HepG2 (cell line): ENCODE data around the gene COMMD7. TPM values are rescaled to one million over a fixed set of nuclear protein-coding genes. Genes with fewer than 3 reads are reported as not detected.

Experiments used
- CCDC6 ChIP-seq: sonication (generic); formaldehyde crosslinking; IDR thresholded peaks from 2 replicates; pipeline ENCODE4 v1.8.1; 2022; ENCODE audit warnings: mild to moderate bottlenecking, missing genetic modification reagents, moderate library complexity
- CEBPB ChIP-seq: IDR thresholded peaks from 2 replicates; pipeline ENCODE4 v1.6.1; 2011; ENCODE audit warnings: low read depth, low read length, improper control_type of control experiment, borderline replicate concordance
- ELF3 ChIP-seq: IDR thresholded peaks from 2 replicates; pipeline ENCODE4 v1.6.1; 2016; ENCODE audit warnings: missing genetic modification reagents, missing compliant biosample characterization
- ESRRA ChIP-seq: sonication (generic); formaldehyde crosslinking; IDR thresholded peaks from 2 replicates; pipeline ENCODE4 v1.5.1; 2020; ENCODE audit warnings: mild to moderate bottlenecking, low read depth, missing genetic modification reagents
- GTF3A ChIP-seq: sonication (generic); formaldehyde crosslinking; conservative IDR thresholded peaks from 2 replicates; pipeline ENCODE4 v1.4.0; 2020; ENCODE audit warnings: mild to moderate bottlenecking, missing genetic modification reagents
- HNRNPL ChIP-seq: fragments of 200-400 bp; formaldehyde crosslinking; IDR thresholded peaks from 2 replicates; pipeline ENCODE4 v1.6.1; 2017; ENCODE audit warnings: mild to moderate bottlenecking, low read depth, low read length
- MXI1 ChIP-seq: IDR thresholded peaks from 3 replicates; pipeline ENCODE4 v1.6.1; 2012; ENCODE audit warnings: low read depth, low read length, inconsistent platforms, borderline replicate concordance
- NFYC ChIP-seq: IDR thresholded peaks from 2 replicates; pipeline ENCODE4 v1.6.1; 2016; ENCODE audit warnings: missing genetic modification reagents, missing compliant biosample characterization
- TBP ChIP-seq: sonication (generic); formaldehyde crosslinking; IDR thresholded peaks from 2 replicates; pipeline ENCODE4 v1.5.0; 2020; ENCODE audit warnings: missing genetic modification reagents
- polyA plus RNA-seq, 8 experiments: library from polyadenylated mRNA; depleted of rRNA in 3 of 8; stranded (reverse) in 7 of 8; unstranded in 1 of 8; fragments of >200 nt; fragmentation: Illumina TruSeq in 4 of 8; extraction: Trizol in 4 of 8; gene quantifications; 2 replicates each; pipeline versions ENCODE4 v1.2.1 to v1.2.3, GENCODE V29; 2011 to 2016; ENCODE audit warnings: low read depth in 4 of 8, missing spikeins in 1 of 8, mixed read lengths in 1 of 8; ENCODE audit not compliant: insufficient read depth in 1 of 8
- total RNA-seq, 5 experiments: library from RNA; depleted of rRNA; stranded (reverse); fragments of >200 nt; fragmentation: Illumina TruSeq; extraction: Trizol; gene quantifications; 2 replicates each; pipeline ENCODE4 v1.2.3, GENCODE V29; 2016; ENCODE audit warnings: low read depth in 1 of 5
- TF ChIP-seq, protein P1 (sequence below): sonication (generic); formaldehyde crosslinking; IDR thresholded peaks from 2 replicates; pipeline ENCODE4 v1.5.0; 2020; ENCODE audit warnings: missing genetic modification reagents
- TF ChIP-seq, protein P2 (sequence below): sonication (generic); formaldehyde crosslinking; IDR thresholded peaks from 2 replicates; pipeline ENCODE4 v1.4.0; 2020; ENCODE audit warnings: mild to moderate bottlenecking, missing genetic modification reagents, borderline replicate concordance
- TF ChIP-seq, protein P3 (sequence below): sonication (generic); formaldehyde crosslinking; IDR thresholded peaks from 2 replicates; pipeline ENCODE4 v1.8.0; 2022; ENCODE audit warnings: missing genetic modification reagents, mild to moderate bottlenecking, inconsistent platforms, borderline replicate concordance
- TF ChIP-seq, protein P4 (sequence below): sonication (generic); formaldehyde crosslinking; IDR thresholded peaks from 2 replicates; pipeline ENCODE4 v1.8.1; 2023; ENCODE audit warnings: missing genetic modification reagents, mild to moderate bottlenecking, borderline replicate concordance
- TF ChIP-seq, protein P5 (sequence below): sonication (generic); formaldehyde crosslinking; IDR thresholded peaks from 2 replicates; pipeline ENCODE4 v1.4.0; 2020; ENCODE audit warnings: missing genetic modification reagents, borderline replicate concordance
- TF ChIP-seq, protein P6 (sequence below): sonication (generic); formaldehyde crosslinking; IDR thresholded peaks from 2 replicates; pipeline ENCODE4 v1.8.0; 2022; ENCODE audit warnings: low read depth, missing genetic modification reagents

COMMD7 gene
- total and polyA plus RNA-seq, 2 of the 13 experiments (the other 11 are each of a cell fraction or from before 2014, with no cell fraction given), result 42.1 to 53.3 TPM

DNA sequence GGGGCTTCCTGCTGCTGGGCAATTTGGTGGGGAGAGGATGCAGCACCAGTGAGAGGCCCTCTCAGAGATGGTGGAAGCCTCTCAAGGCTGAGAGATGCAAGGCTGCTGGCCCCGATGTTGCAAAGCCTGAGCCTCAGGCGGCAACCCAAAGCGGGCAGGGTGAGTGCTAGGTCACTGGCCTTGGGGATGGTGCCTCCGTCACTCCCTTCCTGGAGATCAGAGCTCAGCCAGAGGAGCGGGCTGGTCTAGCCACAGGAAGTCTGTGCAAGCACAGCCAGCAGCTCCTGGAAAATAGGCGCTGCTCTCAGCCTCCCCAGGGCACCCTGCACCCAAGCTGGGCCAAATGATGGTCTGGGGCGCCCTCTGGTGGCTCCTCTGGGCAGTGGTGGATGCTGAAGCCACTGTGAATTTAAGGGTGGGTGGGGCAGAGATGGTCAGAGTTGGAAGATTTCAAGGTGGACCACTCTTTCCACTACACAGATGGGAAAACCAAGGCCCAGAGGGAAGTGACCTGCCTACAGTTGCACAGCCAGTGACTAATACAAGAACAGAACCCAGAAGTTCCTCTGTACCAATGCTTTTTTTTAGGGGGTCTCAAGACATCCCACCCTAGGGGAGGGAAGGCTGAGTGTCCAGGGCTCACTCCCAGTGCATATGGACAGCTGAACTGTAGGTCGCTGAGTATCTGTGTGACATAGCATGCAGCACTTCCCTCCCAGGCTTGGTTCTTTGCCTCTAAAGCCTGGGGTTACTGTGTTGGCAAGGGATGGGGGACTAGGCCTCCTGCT is 90.3 kb downstream of the COMMD7 start (continued):
- TF ChIP-seq, protein P1, sequence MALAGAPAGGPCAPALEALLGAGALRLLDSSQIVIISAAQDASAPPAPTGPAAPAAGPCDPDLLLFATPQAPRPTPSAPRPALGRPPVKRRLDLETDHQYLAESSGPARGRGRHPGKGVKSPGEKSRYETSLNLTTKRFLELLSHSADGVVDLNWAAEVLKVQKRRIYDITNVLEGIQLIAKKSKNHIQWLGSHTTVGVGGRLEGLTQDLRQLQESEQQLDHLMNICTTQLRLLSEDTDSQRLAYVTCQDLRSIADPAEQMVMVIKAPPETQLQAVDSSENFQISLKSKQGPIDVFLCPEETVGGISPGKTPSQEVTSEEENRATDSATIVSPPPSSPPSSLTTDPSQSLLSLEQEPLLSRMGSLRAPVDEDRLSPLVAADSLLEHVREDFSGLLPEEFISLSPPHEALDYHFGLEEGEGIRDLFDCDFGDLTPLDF (CRISPR knock-in tag), result no peak; the same call in 1 of the 2 replicates
- TF ChIP-seq CEBPB (peak; percentile 65; the same call in 1 of the 2 replicates), HNRNPL (0 out of 2 replicates have a peak, but pooled peaks have one; percentile 64), ESRRA (CRISPR knock-in tag) (peak; percentile 84; the same call in 1 of the 2 replicates), MXI1 (peak; percentile 71; the same call in 2 of the 3 replicates), GTF3A (CRISPR knock-in tag) (0 out of 2 replicates have a peak, but pooled peaks have one; percentile 61), TBP (0 out of 2 replicates have a peak, but pooled peaks have one; percentile 37), CCDC6 (CRISPR knock-in tag) (peak; percentile 39; the same call in 1 of the 2 replicates), NFYC (CRISPR knock-in tag) (no peak), ELF3 (CRISPR knock-in tag) (peak; percentile 97)
- TF ChIP-seq, protein P2, sequence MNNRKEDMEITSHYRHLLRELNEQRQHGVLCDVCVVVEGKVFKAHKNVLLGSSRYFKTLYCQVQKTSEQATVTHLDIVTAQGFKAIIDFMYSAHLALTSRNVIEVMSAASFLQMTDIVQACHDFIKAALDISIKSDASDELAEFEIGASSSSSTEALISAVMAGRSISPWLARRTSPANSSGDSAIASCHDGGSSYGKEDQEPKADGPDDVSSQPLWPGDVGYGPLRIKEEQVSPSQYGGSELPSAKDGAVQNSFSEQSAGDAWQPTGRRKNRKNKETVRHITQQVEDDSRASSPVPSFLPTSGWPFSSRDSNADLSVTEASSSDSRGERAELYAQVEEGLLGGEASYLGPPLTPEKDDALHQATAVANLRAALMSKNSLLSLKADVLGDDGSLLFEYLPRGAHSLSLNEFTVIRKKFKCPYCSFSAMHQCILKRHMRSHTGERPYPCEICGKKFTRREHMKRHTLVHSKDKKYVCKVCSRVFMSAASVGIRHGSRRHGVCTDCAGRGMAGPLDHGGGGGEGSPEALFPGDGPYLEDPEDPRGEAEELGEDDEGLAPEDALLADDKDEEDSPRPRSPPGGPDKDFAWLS (CRISPR knock-in tag), result no peak
- TF ChIP-seq, protein P3, sequence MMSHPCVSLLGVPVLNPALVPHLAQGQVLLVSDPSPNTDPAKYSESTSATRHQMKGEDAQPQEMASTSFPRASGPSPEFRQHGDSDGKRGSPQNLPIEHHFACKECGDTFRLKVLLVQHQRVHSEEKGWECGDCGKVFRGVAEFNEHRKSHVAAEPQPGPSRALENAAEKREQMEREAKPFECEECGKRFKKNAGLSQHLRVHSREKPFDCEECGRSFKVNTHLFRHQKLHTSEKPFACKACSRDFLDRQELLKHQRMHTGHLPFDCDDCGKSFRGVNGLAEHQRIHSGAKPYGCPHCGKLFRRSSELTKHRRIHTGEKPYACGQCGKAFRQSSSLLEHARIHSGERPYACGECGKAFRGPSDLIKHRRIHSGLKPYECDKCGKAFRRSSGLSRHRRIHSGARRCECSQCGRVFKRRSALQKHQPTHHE (CRISPR knock-in tag), result 0 out of 2 replicates have a peak, but pooled peaks have one; percentile 65
- TF ChIP-seq, protein P4, sequence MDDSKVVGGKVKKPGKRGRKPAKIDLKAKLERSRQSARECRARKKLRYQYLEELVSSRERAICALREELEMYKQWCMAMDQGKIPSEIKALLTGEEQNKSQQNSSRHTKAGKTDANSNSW (CRISPR knock-in tag), result no peak
- TF ChIP-seq, protein P5, sequence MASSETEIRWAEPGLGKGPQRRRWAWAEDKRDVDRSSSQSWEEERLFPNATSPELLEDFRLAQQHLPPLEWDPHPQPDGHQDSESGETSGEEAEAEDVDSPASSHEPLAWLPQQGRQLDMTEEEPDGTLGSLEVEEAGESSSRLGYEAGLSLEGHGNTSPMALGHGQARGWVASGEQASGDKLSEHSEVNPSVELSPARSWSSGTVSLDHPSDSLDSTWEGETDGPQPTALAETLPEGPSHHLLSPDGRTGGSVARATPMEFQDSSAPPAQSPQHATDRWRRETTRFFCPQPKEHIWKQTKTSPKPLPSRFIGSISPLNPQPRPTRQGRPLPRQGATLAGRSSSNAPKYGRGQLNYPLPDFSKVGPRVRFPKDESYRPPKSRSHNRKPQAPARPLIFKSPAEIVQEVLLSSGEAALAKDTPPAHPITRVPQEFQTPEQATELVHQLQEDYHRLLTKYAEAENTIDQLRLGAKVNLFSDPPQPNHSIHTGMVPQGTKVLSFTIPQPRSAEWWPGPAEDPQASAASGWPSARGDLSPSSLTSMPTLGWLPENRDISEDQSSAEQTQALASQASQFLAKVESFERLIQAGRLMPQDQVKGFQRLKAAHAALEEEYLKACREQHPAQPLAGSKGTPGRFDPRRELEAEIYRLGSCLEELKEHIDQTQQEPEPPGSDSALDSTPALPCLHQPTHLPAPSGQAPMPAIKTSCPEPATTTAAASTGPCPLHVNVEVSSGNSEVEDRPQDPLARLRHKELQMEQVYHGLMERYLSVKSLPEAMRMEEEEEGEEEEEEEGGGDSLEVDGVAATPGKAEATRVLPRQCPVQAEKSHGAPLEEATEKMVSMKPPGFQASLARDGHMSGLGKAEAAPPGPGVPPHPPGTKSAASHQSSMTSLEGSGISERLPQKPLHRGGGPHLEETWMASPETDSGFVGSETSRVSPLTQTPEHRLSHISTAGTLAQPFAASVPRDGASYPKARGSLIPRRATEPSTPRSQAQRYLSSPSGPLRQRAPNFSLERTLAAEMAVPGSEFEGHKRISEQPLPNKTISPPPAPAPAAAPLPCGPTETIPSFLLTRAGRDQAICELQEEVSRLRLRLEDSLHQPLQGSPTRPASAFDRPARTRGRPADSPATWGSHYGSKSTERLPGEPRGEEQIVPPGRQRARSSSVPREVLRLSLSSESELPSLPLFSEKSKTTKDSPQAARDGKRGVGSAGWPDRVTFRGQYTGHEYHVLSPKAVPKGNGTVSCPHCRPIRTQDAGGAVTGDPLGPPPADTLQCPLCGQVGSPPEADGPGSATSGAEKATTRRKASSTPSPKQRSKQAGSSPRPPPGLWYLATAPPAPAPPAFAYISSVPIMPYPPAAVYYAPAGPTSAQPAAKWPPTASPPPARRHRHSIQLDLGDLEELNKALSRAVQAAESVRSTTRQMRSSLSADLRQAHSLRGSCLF (CRISPR knock-in tag), result no peak
- TF ChIP-seq, protein P6, sequence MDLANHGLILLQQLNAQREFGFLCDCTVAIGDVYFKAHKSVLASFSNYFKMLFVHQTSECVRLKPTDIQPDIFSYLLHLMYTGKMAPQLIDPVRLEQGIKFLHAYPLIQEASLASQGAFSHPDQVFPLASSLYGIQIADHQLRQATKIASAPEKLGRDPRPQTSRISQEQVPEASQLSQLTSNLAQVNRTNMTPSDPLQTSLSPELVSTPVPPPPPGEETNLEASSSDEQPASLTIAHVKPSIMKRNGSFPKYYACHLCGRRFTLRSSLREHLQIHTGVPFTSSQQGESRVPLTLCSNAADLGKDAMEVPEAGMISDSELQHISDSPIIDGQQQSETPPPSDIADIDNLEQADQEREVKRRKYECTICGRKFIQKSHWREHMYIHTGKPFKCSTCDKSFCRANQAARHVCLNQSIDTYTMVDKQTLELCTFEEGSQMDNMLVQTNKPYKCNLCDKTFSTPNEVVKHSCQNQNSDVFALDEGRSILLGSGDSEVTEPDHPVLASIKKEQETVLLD (CRISPR knock-in tag), result no peak
